ENCODE data around the gene SARDH.

SARDH gene

DNA sequence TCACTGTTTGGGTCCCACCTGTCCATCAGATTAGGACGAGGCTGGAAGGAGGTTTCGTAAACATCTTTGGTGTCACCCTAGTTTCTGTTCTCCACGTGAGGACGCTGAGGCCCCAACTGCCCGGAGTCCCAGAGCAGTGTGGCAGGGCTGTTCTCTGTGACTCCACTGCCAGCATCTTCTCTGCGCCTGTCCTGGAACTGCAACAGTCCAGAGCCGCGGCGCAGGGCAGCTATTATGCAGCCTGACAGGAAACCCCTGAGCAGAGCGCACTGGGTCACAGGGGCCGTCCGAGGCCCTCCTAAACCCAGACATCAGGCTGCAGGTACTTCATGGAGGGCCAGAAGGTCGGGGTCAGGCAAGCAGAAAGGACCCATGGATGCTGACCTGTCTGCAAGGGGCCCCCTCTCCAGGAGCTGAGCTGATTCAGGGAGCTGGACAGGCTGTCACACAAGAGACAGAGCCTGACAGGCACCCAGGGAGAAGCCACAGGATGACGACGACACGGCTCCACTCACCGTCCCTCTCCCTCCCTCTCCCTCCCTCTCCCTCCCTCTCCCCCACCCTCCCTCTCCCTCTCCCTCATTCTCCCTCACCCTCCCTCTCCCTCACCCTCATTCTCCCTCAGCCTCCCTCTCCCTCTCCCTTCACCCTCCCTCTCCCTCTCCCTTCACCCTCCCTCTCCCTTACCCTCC is 70.2 kb downstream of the SARDH start:
- Histone ChIP-seq H3K27me3 (ENCODE audit: control insufficient read depth, insufficient read depth, low read length) (no peaks in the 10 kb centered on the region), H3K9me3 (ENCODE audit: control insufficient read depth, low read depth, low read length) (no peaks in the 10 kb centered on the region), H3K4me1 (ENCODE audit: control insufficient read depth, low read depth, low read length) (no peaks in the 10 kb centered on the region), H3K36me3 (ENCODE audit: control insufficient read depth, low read depth, low read length) (no peaks in the 10 kb centered on the region), H3K9ac (ENCODE audit: low read length) (no peak overlapping the region), H3K27ac (ENCODE audit: low read length) (no peak overlapping the region), H3K4me3 (ENCODE audit: low read length) (no peak overlapping the region)

DNA sequence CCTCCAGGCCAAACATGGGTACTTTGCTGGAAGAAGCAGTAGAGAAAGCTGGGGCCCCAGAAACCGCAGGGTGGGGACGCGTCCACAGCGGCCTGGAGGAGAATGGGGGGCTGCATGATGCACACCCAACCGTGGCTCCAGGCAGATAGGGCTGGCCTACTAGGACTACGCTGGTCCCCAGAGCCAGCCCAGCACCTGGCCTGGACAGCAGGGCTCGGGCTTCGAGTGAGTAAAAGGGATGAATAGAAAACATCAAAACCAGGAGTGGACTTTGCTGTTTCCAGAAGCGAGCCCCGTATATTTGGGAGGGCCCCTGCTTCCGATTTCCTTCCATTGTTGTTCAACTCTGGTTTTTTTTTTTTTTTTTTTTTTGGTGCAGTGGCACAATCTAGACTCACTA is 71.3 kb downstream of the SARDH start:
- H3K9ac ChIP-seq (ENCODE audit: low read length): no peak overlapping the region
- no peaks in the 10 kb centered on the region for H3K27me3 ChIP-seq (ENCODE audit: control insufficient read depth, insufficient read depth, low read length)
- no peak overlapping the region for H3K4me3 ChIP-seq (ENCODE audit: low read length)
- H3K27ac ChIP-seq (ENCODE audit: low read length): no peak overlapping the region
- no peaks in the 10 kb centered on the region for H3K36me3 ChIP-seq (ENCODE audit: control insufficient read depth, low read depth, low read length)
- H3K9me3 ChIP-seq (ENCODE audit: control insufficient read depth, low read depth, low read length): no peaks in the 10 kb centered on the region
- H3K4me1 ChIP-seq (ENCODE audit: control insufficient read depth, low read depth, low read length): no peaks in the 10 kb centered on the region

DNA sequence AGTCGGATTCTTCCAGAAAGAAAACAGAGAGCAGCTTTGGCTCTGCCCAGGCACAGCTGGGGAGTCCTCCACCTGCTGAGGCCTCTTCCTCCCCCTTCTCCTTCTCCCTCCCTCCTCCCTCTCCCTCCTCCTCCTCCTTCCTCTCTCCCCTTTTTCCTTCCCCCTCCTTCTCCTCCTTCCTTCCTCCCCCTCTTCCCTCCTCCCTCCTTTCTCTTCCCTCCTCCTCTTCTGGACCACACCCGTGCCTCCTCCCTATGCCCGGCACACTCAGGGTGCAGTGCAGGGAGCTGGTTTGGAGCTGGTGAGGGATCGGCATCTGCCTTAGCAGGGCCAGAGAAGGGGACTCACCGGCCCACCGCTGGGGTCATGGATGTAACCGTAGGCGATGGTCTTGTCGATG is 71.8 kb downstream of the SARDH start:
- no peaks in the 10 kb centered on the region for H3K4me1 ChIP-seq (ENCODE audit: control insufficient read depth, low read depth, low read length)
- H3K9me3 ChIP-seq (ENCODE audit: control insufficient read depth, low read depth, low read length): no peaks in the 10 kb centered on the region
- H3K36me3 ChIP-seq (ENCODE audit: control insufficient read depth, low read depth, low read length): no peaks in the 10 kb centered on the region
- H3K4me3 ChIP-seq (ENCODE audit: low read length): no peak overlapping the region
- no peak overlapping the region for H3K9ac ChIP-seq (ENCODE audit: low read length)
- no peaks in the 10 kb centered on the region for H3K27me3 ChIP-seq (ENCODE audit: control insufficient read depth, insufficient read depth, low read length)
- H3K27ac ChIP-seq (ENCODE audit: low read length): no peak overlapping the region

DNA sequence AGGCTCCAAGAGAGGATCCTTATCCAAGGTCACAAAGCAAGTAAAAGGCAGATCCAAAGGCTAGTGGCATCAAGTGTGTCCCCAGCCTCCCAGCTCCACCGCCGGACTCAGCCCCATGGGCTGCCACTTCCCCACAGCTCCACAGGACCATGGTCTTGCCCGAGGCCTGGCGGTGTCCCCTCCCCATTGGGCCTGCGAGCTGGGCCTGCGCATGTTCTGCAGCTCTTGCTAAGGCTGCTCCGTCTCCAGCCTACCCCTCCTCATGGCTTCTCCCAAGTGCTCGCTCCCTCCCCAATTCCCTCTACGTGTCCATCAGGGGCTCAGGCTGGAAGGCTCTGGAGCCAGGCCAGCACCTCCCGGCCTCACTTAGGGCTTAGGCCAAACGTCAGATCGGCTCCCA is 72.6 kb downstream of the SARDH start:
- H3K27me3 ChIP-seq (ENCODE audit: control insufficient read depth, insufficient read depth, low read length): no peaks in the 10 kb centered on the region
- H3K4me3 ChIP-seq (ENCODE audit: low read length): no peak overlapping the region
- no peak overlapping the region for H3K9ac ChIP-seq (ENCODE audit: low read length)
- H3K4me1 ChIP-seq (ENCODE audit: control insufficient read depth, low read depth, low read length): no peaks in the 10 kb centered on the region
- no peaks in the 10 kb centered on the region for H3K9me3 ChIP-seq (ENCODE audit: control insufficient read depth, low read depth, low read length)
- H3K36me3 ChIP-seq (ENCODE audit: control insufficient read depth, low read depth, low read length): no peaks in the 10 kb centered on the region
- H3K27ac ChIP-seq (ENCODE audit: low read length): no peak overlapping the region

DNA sequence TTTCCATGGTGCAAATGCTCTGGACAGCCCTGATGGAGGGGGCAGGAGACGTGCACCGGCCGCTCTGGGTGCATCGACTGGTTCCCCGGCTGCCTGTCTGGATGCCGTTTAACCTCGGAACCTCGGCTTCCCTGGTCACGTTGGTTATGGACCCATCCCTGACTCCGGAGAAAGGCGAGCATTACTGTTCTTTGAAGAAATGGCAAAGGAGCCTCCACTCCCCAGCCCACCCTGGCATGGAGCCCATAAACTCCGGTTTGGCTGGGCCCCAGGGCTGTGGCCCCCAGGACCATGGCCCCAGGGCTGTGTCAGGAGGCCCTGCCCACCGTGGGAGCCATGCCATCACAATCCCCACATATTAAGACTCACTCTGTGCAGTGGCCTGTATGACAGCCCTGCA is 73.1 kb downstream of the SARDH start:
- no peaks in the 10 kb centered on the region for H3K4me1 ChIP-seq (ENCODE audit: control insufficient read depth, low read depth, low read length)
- H3K9me3 ChIP-seq (ENCODE audit: control insufficient read depth, low read depth, low read length): no peaks in the 10 kb centered on the region
- H3K9ac ChIP-seq (ENCODE audit: low read length): no peak overlapping the region
- peaks cover 4% of the 10 kb centered on the region for H3K27me3 ChIP-seq (ENCODE audit: control insufficient read depth, insufficient read depth, low read length)
- no peak overlapping the region for H3K27ac ChIP-seq (ENCODE audit: low read length)
- no peak overlapping the region for H3K4me3 ChIP-seq (ENCODE audit: low read length)
- no peaks in the 10 kb centered on the region for H3K36me3 ChIP-seq (ENCODE audit: control insufficient read depth, low read depth, low read length)

DNA sequence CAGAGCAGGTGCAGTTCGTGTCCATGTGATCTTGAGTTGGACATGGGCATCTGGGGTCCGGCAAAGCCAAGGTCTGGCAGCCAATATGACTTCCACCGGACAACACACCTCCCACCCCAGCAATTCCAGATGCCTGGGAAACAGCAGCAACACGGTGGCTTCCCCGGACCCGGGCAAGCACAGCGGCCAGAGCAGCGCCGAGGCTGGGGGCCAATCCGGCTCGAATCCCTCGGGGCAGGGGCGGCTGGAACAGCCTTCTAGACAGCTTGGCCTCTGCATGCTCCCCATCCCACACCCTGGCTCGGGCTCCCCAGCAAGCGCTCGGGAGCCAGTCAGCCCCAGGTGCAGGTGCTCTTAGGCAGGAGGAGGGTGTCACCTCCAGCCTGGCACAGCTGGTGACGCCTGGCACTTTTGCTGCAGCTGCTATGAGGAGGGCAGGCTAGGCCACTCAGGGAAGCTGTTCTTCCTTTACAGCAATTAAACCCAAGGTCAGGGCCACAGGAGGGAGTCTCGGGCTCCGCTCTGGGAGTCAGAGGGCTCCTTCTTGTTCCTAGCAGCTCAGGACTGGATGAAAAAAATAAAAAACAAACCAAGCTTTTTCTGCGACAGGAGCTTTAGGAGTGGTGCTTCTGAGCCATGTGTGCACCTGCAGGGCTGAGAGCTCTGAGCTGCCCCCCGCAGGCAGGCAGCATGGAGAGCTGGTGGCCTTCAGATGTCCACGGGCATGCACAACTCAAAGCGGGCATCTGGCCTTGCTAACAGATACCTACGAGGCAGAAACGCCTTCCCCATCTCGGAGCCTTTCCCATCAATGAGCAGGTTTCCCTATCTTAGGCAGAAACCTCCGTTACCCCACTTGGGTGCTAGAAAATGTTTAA is 73.7 kb downstream of the SARDH start:
- H3K4me3 ChIP-seq (ENCODE audit: low read length): no peak overlapping the region
- no peak overlapping the region for H3K9ac ChIP-seq (ENCODE audit: low read length)
- H3K9me3 ChIP-seq (ENCODE audit: control insufficient read depth, low read depth, low read length): no peaks in the 10 kb centered on the region
- no peak overlapping the region for H3K27ac ChIP-seq (ENCODE audit: low read length)
- H3K36me3 ChIP-seq (ENCODE audit: control insufficient read depth, low read depth, low read length): no peaks in the 10 kb centered on the region
- peaks cover 11% of the 10 kb centered on the region for H3K27me3 ChIP-seq (ENCODE audit: control insufficient read depth, insufficient read depth, low read length)
- no peaks in the 10 kb centered on the region for H3K4me1 ChIP-seq (ENCODE audit: control insufficient read depth, low read depth, low read length)

DNA sequence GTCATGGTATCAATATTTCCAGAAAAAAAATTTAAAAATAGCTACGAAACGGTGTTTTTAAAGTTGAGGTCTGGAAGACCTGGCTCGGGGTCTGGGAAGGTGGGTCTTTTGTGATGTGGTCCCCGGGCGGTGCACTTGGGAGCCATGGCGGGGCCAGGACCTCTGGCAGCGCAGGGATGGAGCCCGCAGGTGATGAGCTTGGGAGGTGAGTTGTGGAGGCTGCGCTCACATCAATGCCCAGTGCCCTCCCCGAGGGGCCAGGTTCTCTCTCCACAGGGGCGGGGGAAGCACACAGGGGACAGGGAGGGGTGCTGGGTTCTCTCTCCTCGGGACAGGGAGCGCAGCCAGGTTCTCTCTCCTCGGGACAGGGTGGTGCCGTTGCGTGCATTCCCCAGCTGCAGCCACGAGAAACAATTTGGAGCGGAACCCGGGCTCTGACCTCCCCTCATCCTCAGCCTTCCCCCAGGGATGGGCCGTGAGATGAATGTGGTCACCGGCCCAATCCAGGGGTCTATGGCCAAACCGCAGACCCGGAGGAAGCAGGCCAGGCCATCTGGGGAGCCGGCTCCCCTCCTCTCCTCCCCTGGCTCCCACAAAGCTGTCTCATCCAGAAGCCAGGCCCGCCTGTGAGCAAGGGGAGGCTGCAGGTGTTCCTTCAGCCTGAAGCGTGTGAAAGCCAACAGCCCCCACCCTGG is 76.2 kb downstream of the SARDH start:
- no peak overlapping the region for H3K4me3 ChIP-seq (ENCODE audit: low read length)
- H3K27me3 ChIP-seq (ENCODE audit: control insufficient read depth, insufficient read depth, low read length): peaks cover 35% of the 10 kb centered on the region
- H3K4me1 ChIP-seq (ENCODE audit: control insufficient read depth, low read depth, low read length): peaks cover 10% of the 10 kb centered on the region
- H3K36me3 ChIP-seq (ENCODE audit: control insufficient read depth, low read depth, low read length): no peaks in the 10 kb centered on the region
- no peak overlapping the region for H3K9ac ChIP-seq (ENCODE audit: low read length)
- H3K27ac ChIP-seq (ENCODE audit: low read length): no peak overlapping the region
- no peaks in the 10 kb centered on the region for H3K9me3 ChIP-seq (ENCODE audit: control insufficient read depth, low read depth, low read length)

DNA sequence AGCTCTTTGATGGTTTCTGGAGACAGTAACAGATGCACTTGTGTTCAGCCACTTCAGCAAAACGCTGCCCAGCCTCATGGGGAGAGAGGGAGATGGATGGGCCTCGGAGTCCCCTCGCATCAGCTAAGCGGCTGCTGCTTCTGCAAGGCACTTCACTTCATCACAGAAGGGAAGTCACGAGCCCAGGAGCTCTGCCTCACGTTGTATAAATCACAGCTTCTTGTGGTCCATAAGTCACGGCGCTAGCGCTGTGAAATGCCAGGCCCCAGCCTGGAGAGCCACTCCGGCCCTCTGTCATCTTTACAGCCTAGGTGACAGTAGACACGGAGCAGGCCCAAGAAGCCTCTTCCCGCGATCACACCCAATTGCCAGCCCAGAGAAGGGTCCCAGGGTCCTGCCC is 78.6 kb downstream of the SARDH start:
- H3K9ac ChIP-seq (ENCODE audit: low read length): no peak overlapping the region
- H3K4me3 ChIP-seq (ENCODE audit: low read length): no peak overlapping the region
- H3K36me3 ChIP-seq (ENCODE audit: control insufficient read depth, low read depth, low read length): no peaks in the 10 kb centered on the region
- H3K27ac ChIP-seq (ENCODE audit: low read length): no peak overlapping the region
- H3K27me3 ChIP-seq (ENCODE audit: control insufficient read depth, insufficient read depth, low read length): peaks cover 48% of the 10 kb centered on the region
- peaks cover 10% of the 10 kb centered on the region for H3K4me1 ChIP-seq (ENCODE audit: control insufficient read depth, low read depth, low read length)
- no peaks in the 10 kb centered on the region for H3K9me3 ChIP-seq (ENCODE audit: control insufficient read depth, low read depth, low read length)

DNA sequence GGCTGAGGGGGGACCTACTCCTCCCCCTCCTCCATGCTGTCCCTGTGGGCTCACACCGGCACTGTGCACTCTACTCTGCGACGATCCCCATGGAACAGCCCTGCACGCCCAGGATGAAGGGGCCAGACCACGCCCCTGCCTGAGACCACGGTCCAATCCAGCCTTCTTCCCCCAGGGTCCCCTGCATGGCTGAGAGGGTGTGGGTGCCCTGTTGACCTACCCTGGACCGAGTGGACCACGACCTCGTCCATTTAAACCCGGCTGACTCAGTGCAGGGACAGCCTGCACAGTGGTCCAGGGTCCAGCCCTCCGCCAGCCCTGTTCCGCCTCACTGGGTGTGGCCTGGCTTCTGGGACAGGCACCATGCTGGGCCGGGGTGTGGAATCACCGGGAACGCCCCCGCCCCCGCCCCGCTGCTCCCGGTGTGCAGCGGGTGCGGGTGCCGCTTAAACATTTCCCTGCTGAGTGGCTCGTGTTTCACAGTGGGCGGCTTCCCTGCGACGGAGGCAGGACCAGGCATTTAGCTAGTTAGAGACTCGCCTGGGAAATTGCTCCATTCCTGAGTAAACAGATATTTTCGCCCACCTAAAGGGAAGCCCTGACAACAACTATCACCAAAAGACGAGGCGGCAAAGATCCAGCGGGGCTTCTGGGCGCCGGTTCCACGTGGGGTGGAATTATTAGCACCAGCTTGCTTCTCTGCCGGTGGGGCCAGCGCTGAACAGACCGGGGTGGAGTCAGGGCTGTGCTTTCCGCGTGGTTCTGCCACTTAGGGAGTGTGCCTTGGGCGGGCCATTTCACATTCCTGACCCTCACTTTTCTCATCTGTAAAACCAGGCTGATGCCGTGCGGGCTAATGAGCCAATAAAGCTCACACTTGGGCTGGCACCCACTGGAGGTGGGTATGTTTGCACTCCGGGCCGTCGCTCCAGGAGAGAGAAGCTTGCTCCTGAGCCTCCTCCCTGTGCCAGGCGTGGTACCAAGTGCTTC is 79.4 kb downstream of the SARDH start:
- no peaks in the 10 kb centered on the region for H3K36me3 ChIP-seq (ENCODE audit: control insufficient read depth, low read depth, low read length)
- peaks cover 10% of the 10 kb centered on the region for H3K4me1 ChIP-seq (ENCODE audit: control insufficient read depth, low read depth, low read length)
- H3K27ac ChIP-seq (ENCODE audit: low read length): no peak overlapping the region
- no peaks in the 10 kb centered on the region for H3K9me3 ChIP-seq (ENCODE audit: control insufficient read depth, low read depth, low read length)
- peaks cover 48% of the 10 kb centered on the region for H3K27me3 ChIP-seq (ENCODE audit: control insufficient read depth, insufficient read depth, low read length)
- H3K4me3 ChIP-seq (ENCODE audit: low read length): peak overlapping the region; percentile 39
- H3K9ac ChIP-seq (ENCODE audit: low read length): no peak overlapping the region

DNA sequence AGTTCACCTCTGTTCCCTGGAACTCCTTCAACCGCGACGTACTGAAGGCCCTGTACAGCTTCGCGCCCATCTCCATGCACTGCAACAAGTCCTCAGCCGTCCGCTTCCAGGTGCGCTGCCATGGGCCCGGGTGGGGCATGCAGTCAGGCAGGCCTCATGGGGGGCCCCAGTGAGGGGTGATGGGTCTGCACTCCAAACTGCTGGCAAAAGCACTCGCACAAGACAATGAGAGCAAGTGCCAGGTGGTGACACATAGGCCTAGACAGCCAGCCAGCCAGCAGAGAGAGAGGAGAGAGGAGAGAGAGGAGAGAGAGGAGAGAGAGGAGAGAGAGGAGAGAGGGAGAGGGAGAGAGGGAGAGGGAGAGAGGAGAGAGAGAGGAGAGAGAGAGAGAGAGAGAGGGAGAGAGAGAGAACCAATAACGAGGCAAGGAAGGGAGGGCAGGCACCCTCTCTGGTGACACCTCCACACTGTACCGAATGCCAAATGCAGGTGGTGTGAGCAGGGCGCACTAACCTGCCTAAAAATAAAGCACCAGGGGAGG is 81.0 kb downstream of the SARDH start:
- Histone ChIP-seq H3K4me1 (ENCODE audit: control insufficient read depth, low read depth, low read length) (peaks cover 10% of the 10 kb centered on the region), H3K4me3 (ENCODE audit: low read length) (no peak overlapping the region), H3K9ac (ENCODE audit: low read length) (no peak overlapping the region), H3K27ac (ENCODE audit: low read length) (no peak overlapping the region), H3K27me3 (ENCODE audit: control insufficient read depth, insufficient read depth, low read length) (peaks cover 48% of the 10 kb centered on the region), H3K9me3 (ENCODE audit: control insufficient read depth, low read depth, low read length) (no peaks in the 10 kb centered on the region), H3K36me3 (ENCODE audit: control insufficient read depth, low read depth, low read length) (no peaks in the 10 kb centered on the region)
